B cell (primary cell): ENCODE results near the gene CASP9. TPM values are rescaled to one million over a fixed set of nuclear protein-coding genes. Genes with fewer than 3 reads are reported as not detected.

Experiments used
- ATAC-seq: fragments of 200-7000 bp; cut with Tn5 transposase; one replicate; pipeline ENCODE4 v1.10.0; 2021; ENCODE audit warnings: low read depth, mild to moderate bottlenecking, moderate number of reproducible peaks, moderate library complexity
- CTCF ChIA-PET: fragments of 350-600 bp; sonication (Branson Sonifier 250); formaldehyde crosslinking; loops from one replicate; lab custom pipeline; 2021; ENCODE audit warnings: antibody characterized with exemption, inconsistent platforms; lab: Charles Lee
- POLR2A ChIA-PET: fragments of 350-600 bp; sonication (Branson Sonifier 250); formaldehyde crosslinking; loops from one replicate; lab custom pipeline; 2021; ENCODE audit warnings: antibody characterized with exemption; lab: Charles Lee
- DNase-seq: peaks from one replicate; pipeline ENCODE4 v3.0.0; 2013
- H2AFZ ChIP-seq: 2 replicates; pipeline ENCODE4 v1.6.1; 2012; ENCODE audit warnings: mild to moderate bottlenecking, low read depth, low read length; ENCODE audit not compliant: insufficient read depth, poor library complexity, severe bottlenecking
- H3K27ac ChIP-seq, 2 donors: 1 replicate in 1 of 2; 2 replicates in 1 of 2; pipeline ENCODE4 v1.5.1; 2012 to 2013; ENCODE audit warnings: low read length in 2 of 2, mild to moderate bottlenecking in 2 of 2, moderate library complexity in 1 of 2
- H3K27me3 ChIP-seq, 4 experiments: fragments of 200-600 bp in 1 of 4; sonication (generic) in 1 of 4; replicated peaks in 1 of 4; 1 replicate in 2 of 4; 2 replicates in 2 of 4; pipeline versions ENCODE4 v1.6.1 to v1.7.0; 2013 to 2016; ENCODE audit warnings: low read length in 3 of 4, mild to moderate bottlenecking in 2 of 4, mixed read lengths in 1 of 4, moderate library complexity in 1 of 4; ENCODE audit not compliant: insufficient read depth in 4 of 4, control insufficient read depth in 3 of 4; ENCODE audit errors: control extremely low read depth in 1 of 4
- H3K36me3 ChIP-seq, 2 experiments: replicated peaks in 1 of 2; 1 replicate in 1 of 2; 2 replicates in 1 of 2; pipeline versions ENCODE4 v1.6.1 to v1.7.1; 2013; ENCODE audit warnings: low read length in 1 of 2; ENCODE audit not compliant: insufficient read depth in 2 of 2, control insufficient read depth in 1 of 2; ENCODE audit errors: control extremely low read depth in 1 of 2, extremely low read depth in 1 of 2
- H3K4me1 ChIP-seq, 2 donors: fragments of 200-600 bp in 1 of 2; sonication (generic) in 1 of 2; 1 replicate in 1 of 2; 2 replicates in 1 of 2; pipeline versions ENCODE4 v1.5.1 to v1.6.1; 2013 to 2017; ENCODE audit warnings: low read length in 2 of 2; ENCODE audit not compliant: control insufficient read depth in 2 of 2, insufficient read depth in 2 of 2
- H3K4me2 ChIP-seq: replicated peaks from 2 replicates; pipeline ENCODE3; 2012; ENCODE audit warnings: mild to moderate bottlenecking, low read depth, low read length; ENCODE audit not compliant: poor library complexity, severe bottlenecking
- H3K4me3 ChIP-seq, 5 experiments: fragments of 200-600 bp in 1 of 5; sonication (generic) in 1 of 5; 1 replicate in 3 of 5; 2 replicates in 2 of 5; pipeline versions ENCODE4 v1.5.1 to v1.7.0; 2011 to 2016; ENCODE audit warnings: low read length in 4 of 5, mild to moderate bottlenecking in 4 of 5, low read depth in 2 of 5, control low read depth in 1 of 5, moderate library complexity in 1 of 5; ENCODE audit not compliant: insufficient read depth in 1 of 5; ENCODE audit errors: control extremely low read depth in 1 of 5, extremely low read depth in 1 of 5
- H3K79me2 ChIP-seq: fragments of 200-600 bp; sonication (generic); one replicate; pipeline ENCODE4 v1.6.0; 2016; ENCODE audit warnings: low read length; ENCODE audit not compliant: control insufficient read depth, insufficient read depth
- H3K9ac ChIP-seq: fragments of 200-600 bp; sonication (generic); 2 replicates; pipeline ENCODE4 v1.6.1; 2017; ENCODE audit warnings: mild to moderate bottlenecking, low read length, moderate library complexity
- H3K9me3 ChIP-seq, 3 donors: one replicate each; pipeline versions ENCODE4 v1.6.1 to v1.7.1; 2013; ENCODE audit warnings: low read length in 2 of 3; ENCODE audit not compliant: control insufficient read depth in 2 of 3, insufficient read depth in 1 of 3; ENCODE audit errors: control extremely low read depth in 1 of 3
- H4K20me1 ChIP-seq: 2 replicates; pipeline ENCODE4 v1.6.0; 2012; ENCODE audit warnings: mild to moderate bottlenecking, low read length; ENCODE audit not compliant: insufficient read depth, control insufficient read depth, poor library complexity, severe bottlenecking
- H3K27ac Mint-ChIP-seq: one replicate; pipeline ENCODE4 v1.8.0; 2021; ENCODE audit warnings: mixed read lengths
- H3K27me3 Mint-ChIP-seq: one replicate; pipeline ENCODE4 v1.8.0; 2021; ENCODE audit warnings: mixed read lengths
- H3K4me1 Mint-ChIP-seq: one replicate; pipeline ENCODE4 v1.8.0; 2021; ENCODE audit warnings: mixed read lengths
- H3K4me3 Mint-ChIP-seq: one replicate; pipeline ENCODE4 v1.8.0; 2021; ENCODE audit warnings: mixed read lengths
- H3K9me3 Mint-ChIP-seq: one replicate; pipeline ENCODE4 v1.8.0; 2022; ENCODE audit warnings: mixed read lengths; ENCODE audit not compliant: insufficient read depth
- CTCF ChIP-seq: fragments of 200-600 bp; IDR thresholded peaks from one replicate; pipeline ENCODE4 v1.8.0; 2022; ENCODE audit warnings: antibody characterized with exemption, mild to moderate bottlenecking
- EZH2 ChIP-seq: IDR thresholded peaks from 2 replicates; pipeline ENCODE4 v1.6.1; 2012; ENCODE audit warnings: borderline replicate concordance, low read depth, mild to moderate bottlenecking, moderate library complexity, low read length; ENCODE audit not compliant: insufficient read depth, poor library complexity, severe bottlenecking
- WGBS: methylation state at CpG from one replicate; pipeline ENCODE4 v1.1.5; 2013; ENCODE audit warnings: missing lambda C conversion rate; ENCODE audit not compliant: insufficient coverage; 5-methylcytosine and 5-hydroxymethylcytosine counted together
- intact Hi-C: fragments of 100-400 bp; cut with micrococcal nuclease; formaldehyde crosslinking; loops from one replicate; pipeline ENCODE4 v1.10.0; 2022
- polyA plus RNA-seq: library from polyadenylated mRNA; depleted of rRNA; stranded (reverse); fragments of >200 nt; gene quantifications from 2 replicates; pipeline ENCODE4 v1.2.3, GENCODE V29; 2012
- total RNA-seq, 2 donors: library from RNA; stranded (reverse); fragments of 120-200 nt in 1 of 2; gene quantifications; 1 replicate in 1 of 2; 2 replicates in 1 of 2; pipeline versions ENCODE4 v1.2.3 to v1.2.4, GENCODE V29; 2013 to 2022

CASP9 gene
- total and polyA plus RNA-seq, 2 donors (not counting 1 experiment from before 2014, with no cell fraction given), result 16.8 to 22.9 TPM

GRCh38 chr1:15568387-15569073 is 44.5 kb upstream of the CASP9 start:
- Histone ChIP-seq H3K4me2 (no peak overlapping the region), H2AFZ (no peak overlapping the region), H3K79me2 (no peaks in the 10 kb centered on the region), H3K36me3 (peaks cover 16 to 40% of the 10 kb centered on the region in 2 experiments), H4K20me1 (no peaks in the 10 kb centered on the region), H3K9ac (no peak overlapping the region), H3K4me3 (no peak overlapping the region), H3K4me1 (peaks cover 32 to 45% of the 10 kb centered on the region in 2 donors), H3K9me3 (no peaks in the 10 kb centered on the region), H3K27ac (no peak overlapping the region), H3K27me3 (no peaks in the 10 kb centered on the region)
- TF ChIP-seq EZH2, result no peak
- ChIA-PET POLR2A (interaction anchor here (0.5 kb wide), 1 partner anchor 156 kb away, joined by 5 read pairs; no protein-coding TSS in a partner anchor), CTCF (interaction anchor here (1.1 kb wide), 1 partner anchor 33 kb away, joined by 3 read pairs; no protein-coding TSS in a partner anchor)
- peaks cover 42% of the 10 kb centered on the region for H3K4me1 Mint-ChIP-seq
- intact Hi-C loops, result no loop called here
- H3K27ac Mint-ChIP-seq, result peak overlapping the region; percentile 50
- H3K4me3 Mint-ChIP-seq, result no peak overlapping the region
- no peaks in the 10 kb centered on the region for H3K9me3 Mint-ChIP-seq
- ATAC-seq, result no peak
- H3K27me3 Mint-ChIP-seq, result no peaks in the 10 kb centered on the region
- 99% methylated on average over 16 of the region's 18 CpGs for WGBS
- DNase-seq, result no peak

- ChIA-PET CTCF (no interaction called here), POLR2A (no interaction called here)
- Histone ChIP-seq H3K36me3 (peaks cover 4 to 28% of the 10 kb centered on the region in 2 experiments), H4K20me1 (no peaks in the 10 kb centered on the region), H3K27ac (no peak overlapping the region), H3K9ac (no peak overlapping the region), H3K4me3 (no peak overlapping the region), H3K9me3 (no peaks in the 10 kb centered on the region), H2AFZ (no peak overlapping the region), H3K4me2 (no peak overlapping the region), H3K79me2 (peaks cover 10% of the 10 kb centered on the region), H3K4me1 (peaks cover 14 to 18% of the 10 kb centered on the region in 2 donors), H3K27me3 (no peaks in the 10 kb centered on the region)
- Mint-ChIP-seq H3K4me1 (peaks cover 9% of the 10 kb centered on the region), H3K4me3 (no peak overlapping the region), H3K27ac (no peak overlapping the region), H3K9me3 (no peaks in the 10 kb centered on the region), H3K27me3 (no peaks in the 10 kb centered on the region)
- ATAC-seq (no peak), DNase-seq (no peak)
- no peak for TF ChIP-seq CTCF
- no peak for TF ChIP-seq EZH2
- 94% methylated on average over 7 of the region's 12 CpGs for WGBS
- intact Hi-C loops, result no loop called here
Observed at GRCh38 chr1:15559189-15559810, 35.3 kb upstream of the CASP9 start.
